ENCODE measurements around the gene LRRC10B. TPM values are rescaled to one million over a fixed set of nuclear protein-coding genes. Genes with fewer than 3 reads are reported as not detected.

The LRRC10B gene
- total RNA-seq, 3 donors from 2014 or later = 0.72 to 1.7 (median 0.89) TPM

- ATAC-seq (no peak), DNase-seq (no peak)
- intact Hi-C loops (cut with DNase I, micrococcal nuclease) = no loop called here
- no peaks in the 10 kb centered on the region for H3K9me3 ChIP-seq
- no peaks in the 10 kb centered on the region for H3K36me3 ChIP-seq (ENCODE audit: low read depth)
- no peak for TF ChIP-seq CTCF (IDR thresholded peaks at IDR 0.05)
- no peak overlapping the region for H3K4me3 ChIP-seq
- no peaks in the 10 kb centered on the region for H3K4me1 ChIP-seq (ENCODE audit: low read depth)
These were observed 8.6 kb upstream of the LRRC10B start for GRCh38 chr11:61499816-61500491.

- intact Hi-C loops (cut with DNase I, micrococcal nuclease) = no loop called here
- no peaks in the 10 kb centered on the region for H3K4me1 ChIP-seq (ENCODE audit: low read depth)
- H3K9me3 ChIP-seq = no peaks in the 10 kb centered on the region
- H3K4me3 ChIP-seq = no peak overlapping the region
- ATAC-seq = no peak
- H3K36me3 ChIP-seq (ENCODE audit: low read depth) = no peaks in the 10 kb centered on the region
- no peak for DNase-seq
- TF ChIP-seq CTCF (IDR thresholded peaks at IDR 0.05) = no peak
These were observed 6.0 kb upstream of the LRRC10B start for GRCh38 chr11:61502522-61502921.

GRCh38 chr11:61503135-61503770 is 5.3 kb upstream of the LRRC10B start:
- intact Hi-C loops (cut with DNase I, micrococcal nuclease) = no loop called here
- no peak for ATAC-seq
- Histone ChIP-seq H3K4me3 (no peak overlapping the region), H3K4me1 (ENCODE audit: low read depth) (no peaks in the 10 kb centered on the region), H3K36me3 (ENCODE audit: low read depth) (no peaks in the 10 kb centered on the region), H3K9me3 (no peaks in the 10 kb centered on the region)
- no peak for DNase-seq
- TF ChIP-seq CTCF (IDR thresholded peaks at IDR 0.05) = no peak

GRCh38 chr11:61505106-61505505 is 3.4 kb upstream of the LRRC10B start:
- ATAC-seq (no peak), DNase-seq (no peak)
- intact Hi-C loops (cut with DNase I, micrococcal nuclease) = no loop called here
- peaks cover 11% of the 10 kb centered on the region for H3K4me1 ChIP-seq (ENCODE audit: low read depth)
- H3K9me3 ChIP-seq = no peaks in the 10 kb centered on the region
- no peak for TF ChIP-seq CTCF (IDR thresholded peaks at IDR 0.05)
- H3K4me3 ChIP-seq = no peak overlapping the region
- no peaks in the 10 kb centered on the region for H3K36me3 ChIP-seq (ENCODE audit: low read depth)

GRCh38 chr11:61505640-61506155 is 2.9 kb upstream of the LRRC10B start:
- intact Hi-C loops (cut with DNase I, micrococcal nuclease) = no loop called here
- Histone ChIP-seq H3K9me3 (no peaks in the 10 kb centered on the region), H3K36me3 (ENCODE audit: low read depth) (no peaks in the 10 kb centered on the region), H3K4me3 (no peak overlapping the region), H3K4me1 (ENCODE audit: low read depth) (peaks cover 11% of the 10 kb centered on the region)
- DNase-seq = no peak
- no peak for ATAC-seq
- TF ChIP-seq CTCF (IDR thresholded peaks at IDR 0.05) = no peak
